ENCODE data around the gene RNF220.

Gene RNF220

GRCh38 chr1:44539991-44540730 lies 135.1 kb downstream of the RNF220 start:
- no peak overlapping the region for H3K4me3 ChIP-seq (replicated peaks; ENCODE audit: low read depth, low read length)
- no peak for TF ChIP-seq CTCF (IDR thresholded peaks at IDR 0.05; ENCODE audit: low read depth, low read length, missing control alignments)
- no peak for DNase-seq (ENCODE audit: extremely low read depth, low read depth)

GRCh38 chr1:44542420-44543063 lies 137.5 kb downstream of the RNF220 start:
- DNase-seq (ENCODE audit: extremely low read depth, low read depth): no peak
- no peak overlapping the region for H3K4me3 ChIP-seq (replicated peaks; ENCODE audit: low read depth, low read length)
- TF ChIP-seq CTCF (IDR thresholded peaks at IDR 0.05; ENCODE audit: low read depth, low read length, missing control alignments): no peak

- no peak for DNase-seq (ENCODE audit: extremely low read depth, low read depth)
- no peak for TF ChIP-seq CTCF (IDR thresholded peaks at IDR 0.05; ENCODE audit: low read depth, low read length, missing control alignments)
- no peak overlapping the region for H3K4me3 ChIP-seq (replicated peaks; ENCODE audit: low read depth, low read length)
Measured at GRCh38 chr1:44543064-44543744, 138.1 kb downstream of the RNF220 start.

- no peak for DNase-seq (ENCODE audit: extremely low read depth, low read depth)
- H3K4me3 ChIP-seq (replicated peaks; ENCODE audit: low read depth, low read length): no peak overlapping the region
- TF ChIP-seq CTCF (IDR thresholded peaks at IDR 0.05; ENCODE audit: low read depth, low read length, missing control alignments): no peak
Measured at GRCh38 chr1:44543786-44544185, 138.7 kb downstream of the RNF220 start.

- no peak for DNase-seq (ENCODE audit: extremely low read depth, low read depth)
- H3K4me3 ChIP-seq (replicated peaks; ENCODE audit: low read depth, low read length): no peak overlapping the region
- TF ChIP-seq CTCF (IDR thresholded peaks at IDR 0.05; ENCODE audit: low read depth, low read length, missing control alignments): no peak
Measured at GRCh38 chr1:44544960-44545359, 139.9 kb downstream of the RNF220 start.

- TF ChIP-seq CTCF (IDR thresholded peaks at IDR 0.05; ENCODE audit: low read depth, low read length, missing control alignments): no peak
- no peak for DNase-seq (ENCODE audit: extremely low read depth, low read depth)
- no peak overlapping the region for H3K4me3 ChIP-seq (replicated peaks; ENCODE audit: low read depth, low read length)
Measured at GRCh38 chr1:44545961-44546360, 140.9 kb downstream of the RNF220 start.

Data from HFF-Myc (cell line).